PC-3 (cell line): ENCODE measurements around the gene TUBB4A. TPM values are rescaled to one million over a fixed set of nuclear protein-coding genes. Genes with fewer than 3 reads are reported as not detected.

Source experiments
- ATAC-seq: fragments of 200-7000 bp; cut with Tn5 transposase; 2 replicates; pipeline ENCODE4 v1.9.1; 2020; ENCODE audit warnings: mild to moderate bottlenecking, moderate library complexity
- BruUV-seq: library from RNA; stranded (reverse); fragments of 400-500 nt; replicated peaks from 2 replicates; lab custom pipeline; 2021; lab: Mats Ljungman, UMichigan
- CTCF ChIA-PET: fragments of 300-600 bp; sonication (Branson Sonifier 250); formaldehyde crosslinking; loops from one replicate; lab custom pipeline; 2022; ENCODE audit warnings: antibody characterized with exemption; lab: Charles Lee
- POLR2A ChIA-PET: fragments of 300-600 bp; sonication (Branson Sonifier 250); formaldehyde crosslinking; loops from one replicate; lab custom pipeline; 2022; ENCODE audit warnings: antibody characterized with exemption; ENCODE audit not compliant: unreplicated experiment; lab: Charles Lee
- DNase-seq: peaks from one replicate; pipeline ENCODE4 v3.0.0-alpha.2; 2015
- H2AFZ ChIP-seq: fragments of 300-600 bp; sonication (generic); 2 replicates; pipeline ENCODE4 v1.6.0; 2016; ENCODE audit warnings: antibody characterized with exemption, low read length
- H3F3A ChIP-seq: fragments of 300-600 bp; sonication (generic); one replicate; pipeline ENCODE4 v1.6.0; 2017; ENCODE audit warnings: antibody characterized with exemption, low read length, control low read depth, mild to moderate bottlenecking; ENCODE audit not compliant: unreplicated experiment
- H3K27ac ChIP-seq: fragments of 300-600 bp; sonication (generic); 2 replicates; pipeline ENCODE4 v1.5.1; 2016; ENCODE audit warnings: mild to moderate bottlenecking, low read length
- H3K27me3 ChIP-seq: fragments of 300-600 bp; sonication (generic); 2 replicates; pipeline ENCODE4 v1.6.1; 2016; ENCODE audit warnings: low read length, mixed read lengths
- H3K36me3 ChIP-seq: fragments of 300-600 bp; sonication (generic); 2 replicates; pipeline ENCODE4 v1.6.1; 2016; ENCODE audit warnings: low read depth, mixed run types, low read length, mixed read lengths
- H3K4me1 ChIP-seq: fragments of 300-600 bp; sonication (generic); 2 replicates; pipeline ENCODE4 v1.5.1; 2016; ENCODE audit warnings: low read length; ENCODE audit not compliant: insufficient read depth
- H3K4me2 ChIP-seq: fragments of 300-600 bp; sonication (generic); 2 replicates; pipeline ENCODE4 v1.6.0; 2016; ENCODE audit warnings: low read length
- H3K4me3 ChIP-seq: fragments of 300-600 bp; sonication (generic); 2 replicates; pipeline ENCODE4 v1.5.1; 2016; ENCODE audit warnings: mild to moderate bottlenecking, low read length, mixed read lengths
- H3K79me2 ChIP-seq: fragments of 300-600 bp; sonication (generic); 2 replicates; pipeline ENCODE4 v1.6.1; 2017; ENCODE audit warnings: low read length, mixed read lengths
- H3K9ac ChIP-seq: fragments of 300-600 bp; sonication (generic); 2 replicates; pipeline ENCODE4 v1.6.0; 2016; ENCODE audit warnings: mild to moderate bottlenecking, low read length
- H3K9me2 ChIP-seq: fragments of 300-600 bp; sonication (generic); replicated peaks from 2 replicates; pipeline ENCODE4 v1.6.1; 2016; ENCODE audit warnings: mixed run types, low read length, mixed read lengths
- H3K9me3 ChIP-seq: fragments of 300-600 bp; sonication (generic); 2 replicates; pipeline ENCODE4 v1.6.1; 2016; ENCODE audit warnings: low read length, mixed read lengths
- H4K20me1 ChIP-seq: fragments of 300-600 bp; sonication (generic); 2 replicates; pipeline ENCODE4 v1.6.1; 2016; ENCODE audit warnings: low read length, mixed read lengths
- EZH2 ChIP-seq: fragments of 300-600 bp; sonication (generic); IDR thresholded peaks from one replicate; pipeline ENCODE4 v1.6.1; 2017; ENCODE audit warnings: antibody characterized with exemption, mild to moderate bottlenecking, low read length; ENCODE audit not compliant: unreplicated experiment
- EZH2phosphoT487 ChIP-seq: fragments of 300-600 bp; sonication (generic); IDR thresholded peaks from 2 replicates; pipeline ENCODE4 v1.6.1; 2018; ENCODE audit warnings: mild to moderate bottlenecking, antibody characterized with exemption, low read length, borderline replicate concordance
- intact Hi-C: fragments of 100-400 bp; cut with micrococcal nuclease; formaldehyde crosslinking; loops from 2 replicates; pipeline ENCODE4 v1.9.0; 2023
- total RNA-seq: library from RNA; depleted of rRNA; stranded (reverse); fragments of >200 nt; gene quantifications from 2 replicates; pipeline ENCODE4 v1.2.3, GENCODE V29; 2014
- TF ChIP-seq, protein P1 (sequence below): fragments of 300-600 bp; sonication (generic); conservative IDR thresholded peaks from 2 replicates; pipeline ENCODE4 v1.5.1; 2017; ENCODE audit warnings: antibody characterized with exemption, low read depth, mild to moderate bottlenecking, low read length

The TUBB4A gene
- total RNA-seq, 1 experiment from 2014 or later, result 4.6 TPM

- no peaks in the 10 kb centered on the region for H3K9me3 ChIP-seq
- no peak overlapping the region for H3K27ac ChIP-seq
- ATAC-seq (no peak), DNase-seq (no peak)
- no peaks in the 10 kb centered on the region for H3K27me3 ChIP-seq
- no peak overlapping the region for H3K4me2 ChIP-seq
- TF ChIP-seq, protein P1, sequence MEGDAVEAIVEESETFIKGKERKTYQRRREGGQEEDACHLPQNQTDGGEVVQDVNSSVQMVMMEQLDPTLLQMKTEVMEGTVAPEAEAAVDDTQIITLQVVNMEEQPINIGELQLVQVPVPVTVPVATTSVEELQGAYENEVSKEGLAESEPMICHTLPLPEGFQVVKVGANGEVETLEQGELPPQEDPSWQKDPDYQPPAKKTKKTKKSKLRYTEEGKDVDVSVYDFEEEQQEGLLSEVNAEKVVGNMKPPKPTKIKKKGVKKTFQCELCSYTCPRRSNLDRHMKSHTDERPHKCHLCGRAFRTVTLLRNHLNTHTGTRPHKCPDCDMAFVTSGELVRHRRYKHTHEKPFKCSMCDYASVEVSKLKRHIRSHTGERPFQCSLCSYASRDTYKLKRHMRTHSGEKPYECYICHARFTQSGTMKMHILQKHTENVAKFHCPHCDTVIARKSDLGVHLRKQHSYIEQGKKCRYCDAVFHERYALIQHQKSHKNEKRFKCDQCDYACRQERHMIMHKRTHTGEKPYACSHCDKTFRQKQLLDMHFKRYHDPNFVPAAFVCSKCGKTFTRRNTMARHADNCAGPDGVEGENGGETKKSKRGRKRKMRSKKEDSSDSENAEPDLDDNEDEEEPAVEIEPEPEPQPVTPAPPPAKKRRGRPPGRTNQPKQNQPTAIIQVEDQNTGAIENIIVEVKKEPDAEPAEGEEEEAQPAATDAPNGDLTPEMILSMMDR, result no peak
- no peak for TF ChIP-seq EZH2
- no peak for TF ChIP-seq EZH2phosphoT487
- H3K79me2 ChIP-seq, result no peaks in the 10 kb centered on the region
- H3K36me3 ChIP-seq, result no peaks in the 10 kb centered on the region
- ChIA-PET POLR2A (interaction anchor here (0.6 kb wide), 1 partner anchor 114 kb away, joined by 3 read pairs; no protein-coding TSS in a partner anchor), CTCF (no interaction called here)
- H3K9me2 ChIP-seq, result no peaks in the 10 kb centered on the region
- no peaks in the 10 kb centered on the region for H4K20me1 ChIP-seq
- H3K4me1 ChIP-seq, result no peaks in the 10 kb centered on the region
- no peak overlapping the region for H3K4me3 ChIP-seq
- no peaks in the 10 kb centered on the region for H3F3A ChIP-seq
- no peak overlapping the region for H2AFZ ChIP-seq
- BruUV-seq, result no TSS peak
- H3K9ac ChIP-seq, result no peak overlapping the region
- intact Hi-C loops, result no loop called here
These were observed 18.9 kb downstream of the TUBB4A start for GRCh38 chr19:6483235-6483634.

GRCh38 chr19:6482343-6482686 is 19.8 kb downstream of the TUBB4A start:
- H3K9me2 ChIP-seq, result no peaks in the 10 kb centered on the region
- intact Hi-C loops, result no loop called here
- no peak overlapping the region for H3K9ac ChIP-seq
- no TSS peak for BruUV-seq
- no peaks in the 10 kb centered on the region for H3K4me1 ChIP-seq
- POLR2A ChIA-PET, result no interaction called here
- CTCF ChIA-PET, result no interaction called here
- no peak for DNase-seq
- no peaks in the 10 kb centered on the region for H3K27me3 ChIP-seq
- TF ChIP-seq, protein P1, result no peak
- no peak for TF ChIP-seq EZH2phosphoT487
- TF ChIP-seq EZH2, result no peak
- no peaks in the 10 kb centered on the region for H3K9me3 ChIP-seq
- no peaks in the 10 kb centered on the region for H3F3A ChIP-seq
- H4K20me1 ChIP-seq, result no peaks in the 10 kb centered on the region
- no peaks in the 10 kb centered on the region for H3K79me2 ChIP-seq
- H3K27ac ChIP-seq, result no peak overlapping the region
- no peak overlapping the region for H3K4me2 ChIP-seq
- H2AFZ ChIP-seq, result no peak overlapping the region
- no peak for ATAC-seq
- H3K4me3 ChIP-seq, result no peak overlapping the region
- H3K36me3 ChIP-seq, result no peaks in the 10 kb centered on the region

- H2AFZ ChIP-seq, result no peak within 1 kb of the TSS
- H3F3A ChIP-seq, result no peaks in the 10 kb centered on the region
These were observed 20.4 kb downstream of the TUBB4A start, which contains the start of gene DENND1C for GRCh38 chr19:6481541-6482342. Gene DENND1C (minus strand): TSS chr19:6481787. CDS start chr19:6481695, 92 bp downstream.

More at GRCh38 chr19:6481541-6482342, 20.4 kb downstream of the TUBB4A start, which contains the start of gene DENND1C:
- Histone ChIP-seq H3K9ac (no peak within 1 kb of the TSS), H4K20me1 (no peaks in the 10 kb centered on the region), H3K4me1 (no peaks in the 10 kb centered on the region), H3K36me3 (no peaks in the 10 kb centered on the region), H3K4me2 (no peak within 1 kb of the TSS), H3K27ac (no peak within 1 kb of the TSS), H3K27me3 (no peaks in the 10 kb centered on the region), H3K9me2 (no peaks in the 10 kb centered on the region), H3K4me3 (no peak within 1 kb of the TSS), H3K79me2 (no peaks in the 10 kb centered on the region), H3K9me3 (no peaks in the 10 kb centered on the region)
- ChIA-PET POLR2A (interaction anchor here (0.6 kb wide), 1 partner anchor 121 kb away, joined by 24 read pairs; no protein-coding TSS in a partner anchor), CTCF (no interaction called here)
- DNase-seq (peak; percentile 35), ATAC-seq (peak; percentile 52)
- intact Hi-C loops, result no loop called here
- TF ChIP-seq, protein P1, result peak; percentile 71
- no peak for TF ChIP-seq EZH2
- TF ChIP-seq EZH2phosphoT487, result no peak
- no TSS peak for BruUV-seq
